GM19240 (cell line): Measurements from ENCODE around the gene DRD4.
"Not testable (repeated sequence)": the region's sequence is repeated elsewhere in the genome, so short reads cannot be mapped to it uniquely, and the experiment has no call there.

Source experiments
- DNase-seq: peaks from one replicate; pipeline ENCODE4 v3.0.0; 2011; ENCODE audit warnings: low spot score; ENCODE audit not compliant: insufficient read length

Gene DRD4

GRCh38 chr11:678297-678696 is 41.2 kb downstream of the DRD4 start:
- no peak for DNase-seq

- DNase-seq: no peak
These were observed 42.5 kb downstream of the DRD4 start for GRCh38 chr11:679271-680207.

- DNase-seq: no peak
These were observed 43.4 kb downstream of the DRD4 start for GRCh38 chr11:680476-680875.

- no peak for DNase-seq
These were observed 43.9 kb downstream of the DRD4 start for GRCh38 chr11:680970-681369.

- no peak for DNase-seq
These were observed 49.6 kb downstream of the DRD4 start for GRCh38 chr11:686451-687243.

GRCh38 chr11:687751-688150 is 50.7 kb downstream of the DRD4 start:
- DNase-seq: no peak

- DNase-seq: no peak
These were observed 51.6 kb downstream of the DRD4 start for GRCh38 chr11:688681-689080.

GRCh38 chr11:689625-690024 is 52.6 kb downstream of the DRD4 start:
- DNase-seq: no peak

GRCh38 chr11:690244-690643 is 53.2 kb downstream of the DRD4 start:
- not testable (repeated sequence) for DNase-seq
